A549 (cell line): ENCODE results near the gene SLC39A11. TPM values are rescaled to one million over a fixed set of nuclear protein-coding genes. Genes with fewer than 3 reads are reported as not detected.

Experiments
- ATAC-seq, 2 experiments: fragments of 200-7000 bp in 1 of 2; fragments of >200 bp in 1 of 2; cut with Nextera tagmentation in 1 of 2; cut with Tn5 transposase in 1 of 2; 3 replicates each; pipeline versions ENCODE4 v1.8.0 to v1.9.1; 2018 to 2020; ENCODE audit warnings: mild to moderate bottlenecking in 1 of 2, moderate library complexity in 1 of 2
- CTCF ChIA-PET: fragments of 300-600 bp; sonication (Branson Sonifier 250); formaldehyde crosslinking; extraction: SDS; loops from one replicate; lab custom pipeline; 2021; ENCODE audit warnings: antibody characterized with exemption, inconsistent platforms; lab: Yijun Ruan, JAX
- POLR2A ChIA-PET: fragments of 350-600 bp; formaldehyde crosslinking; extraction: SDS; loops from one replicate; lab custom pipeline; 2021; ENCODE audit warnings: antibody characterized with exemption, inconsistent platforms; lab: Yijun Ruan, JAX
- DNase-seq, 2 experiments: peaks; one replicate each; pipeline versions ENCODE4 v3.0.0 to v3.0.0-alpha.2; 2011 to 2016; ENCODE audit warnings: low read depth in 1 of 2, low spot score in 1 of 2
- FAIRE-seq: peaks from 2 replicates; lab custom pipeline; 2011; peaks lifted over from hg19 to GRCh38; lab: Jason Lieb, UNC
- H3K27ac ChIP-seq, 2 experiments: fragments of >200 bp; sonication (Bioruptor Twin); formaldehyde crosslinking; 3 replicates each; pipeline ENCODE4 v1.5.1; 2016 to 2017
- H3K4me1 ChIP-seq: fragments of >200 bp; sonication (Bioruptor Twin); formaldehyde crosslinking; 3 replicates; pipeline ENCODE4 v1.6.1; 2016
- H3K4me2 ChIP-seq: fragments of >200 bp; sonication (Bioruptor Twin); formaldehyde crosslinking; 3 replicates; pipeline ENCODE4 v1.6.1; 2016
- H3K4me3 ChIP-seq: fragments of >200 bp; sonication (Bioruptor Twin); formaldehyde crosslinking; 3 replicates; pipeline ENCODE4 v1.5.1; 2016
- H3K9me3 ChIP-seq: fragments of >200 bp; sonication (Bioruptor Twin); formaldehyde crosslinking; 3 replicates; pipeline ENCODE4 v1.6.1; 2016
- ATOH8 ChIP-seq: fragments of 250-450 bp; sonication (Bioruptor Pico); IDR thresholded peaks from 2 replicates; pipeline ENCODE4 v1.5.0; 2020; ENCODE audit warnings: low read depth, mild to moderate bottlenecking, moderate library complexity
- BHLHE40 ChIP-seq: IDR thresholded peaks from 2 replicates; pipeline ENCODE4 v1.6.1; 2012; ENCODE audit warnings: low read depth, low read length, inconsistent platforms
- CBX2 ChIP-seq: fragments of 200-600 bp; sonication (generic); IDR thresholded peaks from 2 replicates; pipeline ENCODE4 v1.6.1; 2016; ENCODE audit warnings: low read depth, mild to moderate bottlenecking, borderline replicate concordance
- CHD2 ChIP-seq: fragments of 150-350 bp; IDR thresholded peaks from 2 replicates; pipeline ENCODE4 v1.6.1; 2014; ENCODE audit warnings: low read length; ENCODE audit not compliant: partially characterized antibody
- CTCF ChIP-seq: fragments of >200 bp; sonication (Bioruptor Twin); formaldehyde crosslinking; IDR thresholded peaks from 3 replicates; pipeline ENCODE4 v1.5.1; 2016
- E2F6 ChIP-seq: IDR thresholded peaks from 2 replicates; pipeline ENCODE4 v1.6.1; 2012; ENCODE audit warnings: low read depth, borderline replicate concordance
- EHMT2 ChIP-seq: fragments of 200-600 bp; sonication (generic); IDR thresholded peaks from 2 replicates; pipeline ENCODE4 v1.6.1; 2016; ENCODE audit warnings: antibody characterized with exemption, low read depth, mild to moderate bottlenecking, moderate library complexity
- ELK1 ChIP-seq: fragments of 150-350 bp; IDR thresholded peaks from 2 replicates; pipeline ENCODE4 v1.6.1; 2014; ENCODE audit warnings: low read depth, mild to moderate bottlenecking, low read length
- EP300 ChIP-seq, 2 experiments: fragments of >200 bp; sonication (Bioruptor Twin); formaldehyde crosslinking; IDR thresholded peaks; 2 replicates in 1 of 2; 3 replicates in 1 of 2; pipeline ENCODE4 v1.6.1; 2016 to 2017
- GATA3 ChIP-seq: IDR thresholded peaks from 2 replicates; pipeline ENCODE4 v1.6.1; 2012; ENCODE audit warnings: borderline replicate concordance
- HES2 ChIP-seq: fragments of >200 bp; sonication (Bioruptor Twin); formaldehyde crosslinking; IDR thresholded peaks from 2 replicates; pipeline ENCODE4 v1.6.1; 2016
- HEYL ChIP-seq: fragments of 250-450 bp; sonication (Bioruptor Pico); IDR thresholded peaks from 2 replicates; pipeline ENCODE4 v1.8.0; 2021; ENCODE audit warnings: mild to moderate bottlenecking, moderate library complexity
- HOXA7 ChIP-seq: fragments of 250-450 bp; sonication (Bioruptor Pico); IDR thresholded peaks from 2 replicates; pipeline ENCODE4 v1.5.0; 2020; ENCODE audit warnings: mild to moderate bottlenecking, moderate library complexity
- HOXB5 ChIP-seq: fragments of 250-450 bp; sonication (Bioruptor Pico); IDR thresholded peaks from 2 replicates; pipeline ENCODE4 v1.5.0; 2020; ENCODE audit warnings: mild to moderate bottlenecking, moderate library complexity
- JUNB ChIP-seq: fragments of >200 bp; sonication (Bioruptor Twin); formaldehyde crosslinking; IDR thresholded peaks from 2 replicates; pipeline ENCODE4 v1.6.1; 2016
- MAFK ChIP-seq: fragments of 450-650 bp; IDR thresholded peaks from 2 replicates; pipeline ENCODE4 v1.6.1; 2014; ENCODE audit not compliant: partially characterized antibody
- MYC ChIP-seq: IDR thresholded peaks from 2 replicates; pipeline ENCODE4 v1.6.1; 2012; ENCODE audit warnings: mild to moderate bottlenecking, inconsistent platforms, low read length, improper control_type of control experiment, borderline replicate concordance
- NPAS2 ChIP-seq: fragments of 250-450 bp; sonication (Bioruptor Pico); IDR thresholded peaks from 2 replicates; pipeline ENCODE4 v1.8.0; 2022; ENCODE audit warnings: mild to moderate bottlenecking, moderate library complexity, borderline replicate concordance
- NR3C1 ChIP-seq: fragments of >200 bp; sonication (Bioruptor Twin); formaldehyde crosslinking; IDR thresholded peaks from 3 replicates; pipeline ENCODE4 v1.6.1; 2017
- RARB ChIP-seq: fragments of 250-450 bp; sonication (Bioruptor Pico); IDR thresholded peaks from 2 replicates; pipeline ENCODE4 v1.8.0; 2021; ENCODE audit warnings: mild to moderate bottlenecking, moderate library complexity
- REST ChIP-seq: fragments of 200-600 bp; sonication (generic); IDR thresholded peaks from 2 replicates; pipeline ENCODE4 v1.6.1; 2016; ENCODE audit warnings: antibody characterized with exemption, mild to moderate bottlenecking, moderate library complexity
- RNF2 ChIP-seq: fragments of 200-600 bp; sonication (generic); IDR thresholded peaks from 2 replicates; pipeline ENCODE4 v1.6.1; 2016; ENCODE audit warnings: low read depth, mild to moderate bottlenecking, antibody characterized with exemption, moderate library complexity, borderline replicate concordance
- SMC3 ChIP-seq: fragments of >200 bp; sonication (Bioruptor Twin); formaldehyde crosslinking; IDR thresholded peaks from 3 replicates; pipeline ENCODE4 v1.6.1; 2018; ENCODE audit warnings: inconsistent platforms
- TP53 ChIP-seq: fragments of 250-450 bp; sonication (Bioruptor Pico); IDR thresholded peaks from 2 replicates; pipeline ENCODE4 v1.5.0; 2021; ENCODE audit warnings: mild to moderate bottlenecking, moderate library complexity
- USF2 ChIP-seq: fragments of 450-650 bp; IDR thresholded peaks from 2 replicates; pipeline ENCODE4 v1.6.1; 2014; ENCODE audit warnings: antibody characterized with exemption
- WGBS: methylation state at CpG from one replicate; pipeline ENCODE4 v1.1.6; 2017; ENCODE audit errors: missing lambda C conversion rate; 5-methylcytosine and 5-hydroxymethylcytosine counted together
- polyA plus RNA-seq, 4 experiments: library from polyadenylated mRNA; depleted of rRNA in 3 of 4; stranded (reverse); fragments of >200 nt; fragmentation: RNase III in 1 of 4; extraction: RNeasy Plus Mini Kit Qiagen cat#74134 plus additional on column Dnase treatment in 1 of 4; gene quantifications; 2 replicates in 3 of 4; 3 replicates in 1 of 4; pipeline ENCODE4 v1.2.3, GENCODE V29; 2011 to 2017

SLC39A11 gene
- polyA plus RNA-seq, 2 of the 4 experiments (the other 2 are of a cell fraction), result 18.4 to 25.2 TPM

GRCh38 chr17:72882426-72882825, 210.1 kb downstream of the SLC39A11 start:
- POLR2A ChIA-PET, result no interaction called here
- CTCF ChIA-PET, result interaction anchor here (0.7 to 1.9 kb wide), 2 partner anchors 52 to 104 kb away, joined by 3 to 6 read pairs; no protein-coding TSS in a partner anchor
- TF ChIP-seq HOXA7 (CRISPR knock-in tag), result no peak
- no peak for TF ChIP-seq REST
- no peak for TF ChIP-seq CBX2
- no peak for TF ChIP-seq HEYL (CRISPR knock-in tag)
- no peak for TF ChIP-seq HOXB5 (CRISPR knock-in tag)
- no peak for TF ChIP-seq ATOH8 (CRISPR knock-in tag)
- no peak for TF ChIP-seq NR3C1
- no peak for TF ChIP-seq RNF2
- no peak for TF ChIP-seq ELK1
- TF ChIP-seq USF2, result no peak
- no peak for TF ChIP-seq RARB (CRISPR knock-in tag)
- no peak for TF ChIP-seq JUNB
- TF ChIP-seq E2F6, result no peak
- no peak for TF ChIP-seq BHLHE40
- no peak for TF ChIP-seq TP53
- TF ChIP-seq GATA3, result no peak
- TF ChIP-seq HES2, result no peak
- Histone ChIP-seq H3K4me1 (no peaks in the 10 kb centered on the region), H3K9me3 (peaks cover 24% of the 10 kb centered on the region), H3K4me2 (no peak overlapping the region), H3K4me3 (no peak overlapping the region), H3K27ac (no peak overlapping the region)
- 86% methylated on average over 4 of the region's 4 CpGs for WGBS
- no peak for ATAC-seq
- no peak for FAIRE-seq
- DNase-seq, result no peak

- Histone ChIP-seq H3K9me3 (peaks cover 30% of the 10 kb centered on the region), H3K4me1 (no peaks in the 10 kb centered on the region), H3K4me3 (no peak overlapping the region), H3K27ac (no peak overlapping the region), H3K4me2 (no peak overlapping the region)
- no peak for DNase-seq
- ATAC-seq, result no peak
- TF ChIP-seq NPAS2 (CRISPR knock-in tag) (no peak), CHD2 (no peak), SMC3 (no peak), CTCF (no peak), CBX2 (no peak), EHMT2 (no peak), MAFK (no peak), MYC (no peak), EP300 (IDR thresholded peaks at IDR 0.05) (no peak)
- WGBS, result 89% methylated on average over 2 of the region's 2 CpGs
- FAIRE-seq, result no peak
- ChIA-PET POLR2A (no interaction called here), CTCF (interaction anchor here (1.1 kb wide), 1 partner anchor 14 kb away, joined by 3 read pairs; no protein-coding TSS in a partner anchor)
Observed at GRCh38 chr17:72879877-72880276, 212.6 kb downstream of the SLC39A11 start.
